Neural progenitor cell (in vitro differentiated cells): Measurements from ENCODE around the gene THEM5. TPM values are rescaled to one million over a fixed set of nuclear protein-coding genes. Genes with fewer than 3 reads are reported as not detected.

Source experiments
- DNase-seq: peaks from one replicate; pipeline ENCODE4 v3.0.0-alpha.2; 2016; ENCODE audit warnings: low spot score
- H2AFZ ChIP-seq: fragments of 200-600 bp; sonication (generic); replicated peaks from 2 replicates; pipeline ENCODE4 v1.6.1; 2016; ENCODE audit warnings: antibody characterized with exemption
- H3F3A ChIP-seq: fragments of 200-600 bp; sonication (generic); 2 replicates; pipeline ENCODE4 v1.6.1; 2016; ENCODE audit warnings: antibody characterized with exemption, low read depth
- H3K27ac ChIP-seq: fragments of 200-600 bp; sonication (generic); 2 replicates; pipeline ENCODE4 v1.5.1; 2016; ENCODE audit warnings: mild to moderate bottlenecking
- H3K27me3 ChIP-seq: fragments of 200-600 bp; sonication (generic); 2 replicates; pipeline ENCODE4 v1.6.1; 2016; ENCODE audit warnings: mild to moderate bottlenecking, moderate library complexity
- H3K36me3 ChIP-seq: fragments of 200-600 bp; sonication (generic); 2 replicates; pipeline ENCODE4 v1.5.1; 2016
- H3K4me1 ChIP-seq: fragments of 200-600 bp; sonication (generic); 2 replicates; pipeline ENCODE4 v1.6.1; 2016; ENCODE audit warnings: mixed run types
- H3K4me2 ChIP-seq: fragments of 200-600 bp; sonication (generic); 2 replicates; pipeline ENCODE4 v1.6.1; 2016
- H3K4me3 ChIP-seq: fragments of 200-600 bp; sonication (generic); 2 replicates; pipeline ENCODE4 v1.5.1; 2016
- H3K79me2 ChIP-seq: fragments of 200-600 bp; sonication (generic); 2 replicates; pipeline ENCODE4 v1.6.1; 2016; ENCODE audit warnings: low read depth
- H3K9ac ChIP-seq: fragments of 200-600 bp; sonication (generic); 2 replicates; pipeline ENCODE4 v1.6.1; 2016
- H3K9me3 ChIP-seq: fragments of 200-600 bp; sonication (generic); 2 replicates; pipeline ENCODE4 v1.5.1; 2016; ENCODE audit warnings: low read depth
- H4K20me1 ChIP-seq: fragments of 200-600 bp; sonication (generic); 2 replicates; pipeline ENCODE4 v1.6.1; 2016; ENCODE audit warnings: low read depth
- H3K27ac Mint-ChIP-seq: 3 replicates; pipeline ENCODE4 v1.8.0; 2021; ENCODE audit warnings: mixed read lengths
- H3K27me3 Mint-ChIP-seq: 2 replicates; pipeline ENCODE4 v1.8.0; 2022; ENCODE audit warnings: low read depth, mild to moderate bottlenecking, inconsistent platforms, moderate library complexity, mixed read lengths; ENCODE audit not compliant: insufficient read depth
- H3K36me3 Mint-ChIP-seq: 3 replicates; pipeline ENCODE4 v1.8.0; 2021; ENCODE audit warnings: mixed read lengths
- H3K4me1 Mint-ChIP-seq: 3 replicates; pipeline ENCODE4 v1.8.0; 2021; ENCODE audit warnings: mixed read lengths
- H3K4me3 Mint-ChIP-seq: 3 replicates; pipeline ENCODE4 v1.8.0; 2021; ENCODE audit warnings: mild to moderate bottlenecking, moderate library complexity, mixed read lengths
- H3K9me3 Mint-ChIP-seq: 3 replicates; pipeline ENCODE4 v1.8.0; 2020; ENCODE audit warnings: mixed read lengths
- CTCF ChIP-seq: fragments of 200-600 bp; sonication (generic); IDR thresholded peaks from 2 replicates; pipeline ENCODE4 v1.5.1; 2017; ENCODE audit warnings: antibody characterized with exemption, mild to moderate bottlenecking
- EZH2 ChIP-seq: fragments of 200-600 bp; sonication (generic); IDR thresholded peaks from 2 replicates; pipeline ENCODE4 v1.6.1; 2017; ENCODE audit warnings: antibody characterized with exemption, mild to moderate bottlenecking, moderate library complexity
- EZH2phosphoT487 ChIP-seq: fragments of 200-600 bp; sonication (generic); IDR thresholded peaks from 2 replicates; pipeline ENCODE4 v1.6.1; 2017; ENCODE audit warnings: antibody characterized with exemption
- total RNA-seq: library from RNA; depleted of rRNA; stranded (reverse); fragments of >200 nt; gene quantifications from 2 replicates; pipeline ENCODE4 v1.2.3, GENCODE V29; 2015; ENCODE audit warnings: low replicate concordance

THEM5 gene
- total RNA-seq, 1 donor from 2014 or later: not detected

- Histone ChIP-seq H3K27me3 (no peaks in the 10 kb centered on the region), H3K9ac (no peak overlapping the region), H3K36me3 (no peaks in the 10 kb centered on the region), H3K4me3 (no peak overlapping the region), H3K9me3 (no peaks in the 10 kb centered on the region), H2AFZ (no peak overlapping the region), H3K27ac (no peak overlapping the region), H3K79me2 (no peaks in the 10 kb centered on the region), H4K20me1 (no peaks in the 10 kb centered on the region), H3F3A (no peaks in the 10 kb centered on the region), H3K4me1 (no peaks in the 10 kb centered on the region), H3K4me2 (no peak overlapping the region)
- H3K36me3 Mint-ChIP-seq: no peaks in the 10 kb centered on the region
- DNase-seq: no peak
- H3K4me1 Mint-ChIP-seq: peaks cover 3% of the 10 kb centered on the region
- H3K4me3 Mint-ChIP-seq: no peak overlapping the region
- no peak overlapping the region for H3K27ac Mint-ChIP-seq
- H3K9me3 Mint-ChIP-seq: peaks cover 2% of the 10 kb centered on the region
- peaks cover 15% of the 10 kb centered on the region for H3K27me3 Mint-ChIP-seq
- TF ChIP-seq EZH2phosphoT487 (no peak), CTCF (no peak), EZH2 (no peak)
Measured at GRCh38 chr1:151814971-151815545, 38.5 kb downstream of the THEM5 start.

GRCh38 chr1:151814426-151814825, 39.1 kb downstream of the THEM5 start:
- H3K79me2 ChIP-seq: no peaks in the 10 kb centered on the region
- no peaks in the 10 kb centered on the region for H3F3A ChIP-seq
- H3K4me1 ChIP-seq: no peaks in the 10 kb centered on the region
- TF ChIP-seq EZH2 (no peak), EZH2phosphoT487 (no peak), CTCF (no peak)
- no peak overlapping the region for H3K9ac ChIP-seq
- no peaks in the 10 kb centered on the region for H4K20me1 ChIP-seq
- no peaks in the 10 kb centered on the region for H3K9me3 Mint-ChIP-seq
- no peak overlapping the region for H2AFZ ChIP-seq
- H3K4me1 Mint-ChIP-seq: peaks cover 7% of the 10 kb centered on the region
- no peak overlapping the region for H3K4me3 Mint-ChIP-seq
- peaks cover 14% of the 10 kb centered on the region for H3K27me3 Mint-ChIP-seq
- H3K27me3 ChIP-seq: no peaks in the 10 kb centered on the region
- H3K27ac ChIP-seq: no peak overlapping the region
- no peak for DNase-seq
- no peak overlapping the region for H3K27ac Mint-ChIP-seq
- no peaks in the 10 kb centered on the region for H3K36me3 Mint-ChIP-seq
- no peaks in the 10 kb centered on the region for H3K36me3 ChIP-seq
- H3K4me2 ChIP-seq: no peak overlapping the region
- H3K9me3 ChIP-seq: no peaks in the 10 kb centered on the region
- no peak overlapping the region for H3K4me3 ChIP-seq

GRCh38 chr1:151813271-151813977, 40.1 kb downstream of the THEM5 start:
- no peak for TF ChIP-seq CTCF
- no peak for TF ChIP-seq EZH2
- no peak for TF ChIP-seq EZH2phosphoT487
- no peaks in the 10 kb centered on the region for H3K4me1 ChIP-seq

More at GRCh38 chr1:151813271-151813977, 40.1 kb downstream of the THEM5 start:
- H3K27me3 ChIP-seq: no peaks in the 10 kb centered on the region
- no peak overlapping the region for H3K27ac Mint-ChIP-seq
- H3K27ac ChIP-seq: no peak overlapping the region
- no peaks in the 10 kb centered on the region for H3K9me3 ChIP-seq
- no peak overlapping the region for H3K9ac ChIP-seq
- no peaks in the 10 kb centered on the region for H3K36me3 Mint-ChIP-seq
- H3K79me2 ChIP-seq: no peaks in the 10 kb centered on the region
- DNase-seq: no peak
- peaks cover 10% of the 10 kb centered on the region for H3K4me1 Mint-ChIP-seq
- H3K4me3 Mint-ChIP-seq: no peak overlapping the region
- H3K9me3 Mint-ChIP-seq: no peaks in the 10 kb centered on the region
- no peaks in the 10 kb centered on the region for H4K20me1 ChIP-seq
- H3K4me2 ChIP-seq: no peak overlapping the region
- peaks cover 11% of the 10 kb centered on the region for H3K27me3 Mint-ChIP-seq
- H3K36me3 ChIP-seq: no peaks in the 10 kb centered on the region
- H3F3A ChIP-seq: no peaks in the 10 kb centered on the region
- no peak overlapping the region for H2AFZ ChIP-seq
- no peak overlapping the region for H3K4me3 ChIP-seq
